Right ventricle myocardium inferior (tissue), 1 donor: ENCODE results near the gene SPATS2. TPM values are rescaled to one million over a fixed set of nuclear protein-coding genes. Genes with fewer than 3 reads are reported as not detected.
"Not testable (repeated sequence)": the region's sequence is repeated elsewhere in the genome, so short reads cannot be mapped to it uniquely, and the experiment has no call there.

Source experiments
- ATAC-seq: fragments of 200-7000 bp; cut with Tn5 transposase; one replicate; pipeline ENCODE4 v1.9.1; 2020; ENCODE audit warnings: mild to moderate bottlenecking, moderate library complexity
- DNase-seq: peaks from one replicate; pipeline ENCODE4 v3.0.0; 2021; ENCODE audit errors: missing footprints
- intact Hi-C: fragments of 100-400 bp; cut with DNase I; formaldehyde crosslinking; loops from one replicate; pipeline ENCODE4 v1.11.0; 2022
- total RNA-seq: library from RNA; stranded (reverse); fragmentation: NEBNext Ultra II Directional; extraction: Animal tissue kit (Norgen Biotek cat#: 25700); gene quantifications from one replicate; pipeline ENCODE4 v1.2.1, GENCODE V29; 2021
- donor health status: DM: no; HTN: yes; CAD: no; lungs with severe emphysema.

SPATS2 gene
- total RNA-seq, 1 donor from 2014 or later: 6.4 TPM

DNA sequence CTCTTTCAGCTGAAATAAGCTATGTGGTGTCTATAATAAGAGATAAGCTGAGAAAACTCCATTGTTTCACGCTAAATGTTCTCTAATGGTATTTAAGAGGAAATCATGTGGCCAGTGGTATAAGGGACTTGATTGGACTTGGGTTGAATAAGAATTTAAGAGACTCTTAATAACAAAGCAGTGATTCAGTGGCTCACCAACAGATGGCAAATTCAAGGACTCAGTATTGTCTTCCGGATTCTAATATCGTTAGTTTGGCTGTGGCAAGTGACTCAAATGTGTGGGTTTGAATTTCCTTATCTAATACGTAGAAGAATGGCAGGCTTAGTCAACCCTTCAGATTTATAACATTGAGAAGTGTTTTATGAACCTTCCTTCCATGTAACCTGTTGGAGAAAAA, 122.5 kb downstream of the SPATS2 start:
- intact Hi-C loops: no loop called here
- DNase-seq (no peak), ATAC-seq (no peak)

DNA sequence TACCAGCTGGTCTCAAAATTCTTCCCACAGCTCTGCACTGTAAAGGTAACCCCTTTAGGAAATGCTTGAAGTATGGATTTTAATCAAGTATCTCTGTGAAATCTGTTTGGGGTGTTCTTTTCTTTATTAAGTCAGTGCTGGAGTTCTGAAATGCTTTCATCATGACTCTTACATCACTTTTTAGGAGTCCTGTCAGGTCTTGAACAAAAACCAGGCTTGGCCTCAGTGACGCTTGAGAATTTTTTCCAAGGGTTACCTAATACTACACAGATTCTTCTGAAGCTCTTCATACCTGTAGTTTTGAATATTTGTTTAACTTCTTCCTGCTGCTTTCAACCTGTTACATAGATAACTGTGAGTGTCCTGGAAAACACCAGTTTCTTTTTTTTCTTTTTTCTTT, 124.6 kb downstream of the SPATS2 start:
- ATAC-seq: no peak
- no peak for DNase-seq
- intact Hi-C loops: no loop called here

DNA sequence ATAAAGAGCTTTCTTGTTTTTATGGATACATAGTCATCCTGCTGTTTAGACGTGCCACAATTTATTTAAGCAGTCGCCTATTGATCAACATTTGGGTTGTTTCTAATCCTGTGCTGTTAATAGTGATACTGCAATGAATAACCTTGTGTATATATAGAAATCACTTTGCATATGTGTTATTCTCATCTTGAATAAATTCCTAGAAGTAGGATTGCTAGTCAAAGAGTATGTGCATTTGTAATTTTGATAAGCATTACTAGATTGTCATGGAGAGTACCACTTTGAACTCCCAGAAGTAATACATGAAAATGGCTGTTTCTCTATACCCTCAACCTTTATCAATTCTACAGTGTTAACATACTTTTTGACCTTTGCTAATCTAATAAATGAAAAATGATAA, 126.6 kb downstream of the SPATS2 start:
- DNase-seq (no peak), ATAC-seq (no peak)

DNA sequence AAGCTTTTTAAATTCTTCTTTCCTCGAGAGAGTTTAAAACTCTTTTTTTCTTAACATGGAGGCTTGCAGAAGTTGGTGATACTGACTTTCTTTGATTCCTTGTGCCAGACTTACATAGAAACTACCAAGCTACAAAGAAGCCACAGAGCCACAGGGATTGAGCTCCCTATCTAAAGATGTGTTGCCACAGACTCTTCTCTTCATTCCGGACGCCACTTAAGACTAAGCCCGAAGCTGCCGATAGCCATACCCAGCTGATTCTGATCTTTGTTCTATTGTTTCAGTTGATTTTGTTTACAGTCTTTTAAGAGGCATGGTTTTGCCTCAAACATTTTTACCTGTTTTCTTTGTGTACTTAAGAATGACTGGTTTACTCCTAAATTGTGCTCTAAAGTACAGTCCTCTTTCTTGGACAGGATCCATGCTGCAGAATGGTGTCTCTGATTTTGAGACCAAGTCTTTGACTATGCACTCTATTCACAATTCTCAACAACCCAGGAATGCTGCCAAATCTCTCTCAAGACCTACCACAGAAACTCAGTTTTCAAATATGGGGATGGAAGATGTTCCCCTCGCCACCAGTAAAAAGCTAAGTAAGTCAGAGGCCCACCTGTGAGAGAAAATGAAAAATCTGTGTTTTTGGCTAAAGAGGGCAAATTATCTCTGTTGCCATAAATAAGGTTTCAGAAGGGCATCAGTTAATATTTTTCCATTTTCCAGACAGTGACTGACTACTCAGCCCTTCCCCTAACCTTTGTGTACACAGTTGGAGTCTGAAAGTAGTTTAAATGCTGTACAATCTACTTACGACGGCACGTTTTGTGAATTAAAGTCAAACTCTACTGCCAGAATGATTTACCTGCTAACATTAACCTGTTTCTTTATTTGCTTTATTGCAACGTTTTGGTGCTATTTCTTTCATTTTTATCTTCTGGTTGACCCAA, 129.4 kb downstream of the SPATS2 start:
- no peak for DNase-seq
- intact Hi-C loops: no loop called here
- no peak for ATAC-seq

More for the DNA sequence above, 126.6 kb downstream of the SPATS2 start:
- intact Hi-C loops: no loop called here

DNA sequence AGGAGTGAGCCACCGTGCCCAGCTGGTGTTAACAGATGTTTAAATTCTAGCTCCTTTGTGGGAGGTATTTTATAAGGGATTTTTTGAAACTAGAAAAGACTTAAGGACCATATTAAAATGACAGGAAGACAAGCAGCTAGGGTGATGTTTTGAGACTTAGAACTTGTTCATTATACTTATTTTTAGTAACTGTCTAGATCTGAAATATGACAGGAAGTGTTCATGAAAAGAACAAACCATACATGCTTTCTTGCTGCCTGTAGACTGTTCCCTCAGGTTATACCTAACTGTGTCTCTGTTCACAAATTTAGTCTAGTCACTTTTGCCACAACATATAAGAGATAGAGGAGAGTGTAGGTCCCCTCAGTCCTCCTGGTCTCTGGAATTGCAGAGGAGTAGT, 134.6 kb downstream of the SPATS2 start:
- ATAC-seq: no peak
- DNase-seq: no peak
- intact Hi-C loops: no loop called here

DNA sequence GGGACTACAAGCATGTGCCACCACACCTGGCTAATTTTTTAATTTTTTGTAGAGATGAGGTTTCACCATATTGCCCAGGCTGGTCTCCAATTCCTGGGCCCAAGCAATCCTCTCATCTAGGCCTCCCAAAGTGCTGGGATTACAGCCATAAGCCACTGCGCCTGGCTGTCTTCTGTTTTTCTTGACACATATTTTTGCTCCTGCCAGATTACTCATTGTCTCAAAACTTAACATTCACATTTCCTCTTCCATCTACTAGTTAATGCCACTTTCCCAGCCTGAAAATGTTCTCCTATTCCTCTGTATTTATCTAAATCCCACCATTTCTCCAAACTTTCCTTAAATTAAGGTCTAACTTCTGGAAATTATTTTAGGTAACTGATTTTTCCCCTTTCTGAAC, 135.3 kb downstream of the SPATS2 start:
- no peak for ATAC-seq
- DNase-seq: no peak
- intact Hi-C loops: no loop called here

DNA sequence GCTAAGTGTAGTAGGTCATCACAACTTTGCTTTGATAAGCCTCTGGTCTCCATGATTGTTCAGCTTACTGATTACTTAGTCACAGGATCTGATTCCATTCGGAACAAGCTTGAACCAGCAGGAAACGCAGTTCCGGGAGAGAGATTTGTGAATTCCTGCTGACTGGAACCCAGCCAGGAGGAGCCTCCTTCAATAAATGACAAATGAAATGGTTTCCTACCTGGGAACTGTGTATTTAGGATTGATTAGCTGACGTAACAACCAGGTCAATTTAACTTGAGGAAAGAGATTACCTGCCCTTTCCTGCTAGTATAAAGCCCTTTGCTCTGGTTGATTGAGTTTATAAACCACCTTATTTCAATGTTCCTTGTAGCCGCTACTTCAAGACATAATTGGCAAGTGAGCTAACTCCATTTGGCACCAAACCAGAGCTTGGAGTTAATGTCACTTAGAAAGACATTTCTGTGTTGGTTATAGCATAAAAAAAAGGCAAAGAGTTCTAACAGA, 136.5 kb downstream of the SPATS2 start:
- intact Hi-C loops: no loop called here
- ATAC-seq (no peak), DNase-seq (no peak)

DNA sequence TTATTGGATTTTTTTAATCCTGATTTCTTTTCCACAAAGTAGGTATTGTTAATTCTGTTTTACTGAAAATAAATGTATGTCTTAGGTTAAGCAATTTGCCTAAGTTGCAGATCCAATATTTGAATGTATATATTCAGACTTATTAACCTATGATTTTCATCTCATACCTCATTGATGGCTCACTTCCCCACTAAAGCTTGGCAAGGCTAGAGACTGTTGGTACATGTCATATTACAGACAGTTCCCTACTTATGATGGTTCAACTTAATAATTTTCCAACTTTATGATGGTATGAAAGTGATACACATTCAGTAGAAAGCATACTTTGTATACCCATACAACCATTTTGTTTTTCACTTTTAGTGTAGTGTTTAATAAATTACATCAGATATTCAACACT, 138.4 kb downstream of the SPATS2 start:
- DNase-seq (no peak), ATAC-seq (no peak)
- intact Hi-C loops: no loop called here

DNA sequence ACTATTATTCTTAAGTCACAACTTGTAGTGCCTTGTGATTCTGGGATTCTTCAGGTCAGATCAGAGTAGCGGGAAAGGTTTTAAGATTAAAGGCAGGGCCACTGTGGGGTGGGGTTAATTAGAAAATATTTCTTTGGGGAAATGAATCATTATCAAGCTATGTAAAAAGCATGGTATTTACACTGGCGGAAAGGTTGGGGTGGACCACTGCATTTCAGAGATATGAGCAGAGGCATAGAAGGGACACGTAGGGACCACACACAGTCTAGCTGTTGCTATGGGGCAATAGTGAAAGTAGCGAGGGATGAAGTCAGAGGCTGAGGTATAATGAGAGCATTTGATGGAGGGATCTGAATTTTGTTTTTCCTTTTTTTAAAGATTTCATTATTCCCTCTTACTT, 139.9 kb downstream of the SPATS2 start:
- DNase-seq (no peak), ATAC-seq (no peak)
- intact Hi-C loops: no loop called here

DNA sequence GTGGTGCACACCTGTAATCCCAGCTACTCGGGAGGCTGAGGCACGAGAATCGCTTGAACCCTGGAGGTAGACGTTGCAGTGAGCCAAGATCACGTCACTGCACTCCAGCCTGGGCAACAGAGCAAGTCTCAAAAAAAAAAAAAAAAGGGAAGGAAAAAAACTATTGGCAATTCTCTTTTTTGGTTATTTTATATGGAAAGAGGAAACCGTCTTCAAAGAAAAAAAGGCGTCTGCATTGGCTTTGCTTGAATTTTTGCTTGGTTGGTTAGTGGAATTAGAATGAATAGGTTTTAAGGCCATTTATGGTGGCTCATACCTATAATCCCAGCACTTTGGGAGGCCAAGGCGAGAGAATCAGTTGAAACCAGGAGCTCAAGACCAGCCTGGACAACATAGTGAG, 142.4 kb downstream of the SPATS2 start:
- not testable (repeated sequence) for ATAC-seq, DNase-seq
- intact Hi-C loops: loop anchor here (5.0 kb wide), 1 partner anchor 73 kb away; no protein-coding TSS in a partner anchor

DNA sequence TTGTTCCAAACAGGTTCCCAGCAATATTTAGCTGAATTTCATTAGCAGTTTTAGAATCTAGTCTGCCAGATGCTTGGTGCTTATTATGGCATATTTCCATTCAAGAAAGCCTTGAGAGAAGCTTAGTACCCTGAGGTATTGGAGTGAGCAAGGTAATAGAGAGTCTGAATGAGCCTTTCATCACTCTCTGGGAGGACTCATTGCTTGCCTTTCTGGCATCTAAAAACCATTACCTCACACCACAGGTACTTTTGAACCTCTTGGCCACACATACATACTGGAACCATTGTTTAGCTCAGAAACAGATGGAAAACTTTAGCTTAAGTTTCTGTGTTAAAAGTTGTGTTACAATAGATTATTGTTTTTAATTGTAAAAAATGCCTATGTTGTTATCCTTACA, 144.1 kb downstream of the SPATS2 start:
- intact Hi-C loops: loop anchor here (5.0 kb wide), 1 partner anchor 71 kb away; no protein-coding TSS in a partner anchor
- no peak for DNase-seq
- no peak for ATAC-seq

DNA sequence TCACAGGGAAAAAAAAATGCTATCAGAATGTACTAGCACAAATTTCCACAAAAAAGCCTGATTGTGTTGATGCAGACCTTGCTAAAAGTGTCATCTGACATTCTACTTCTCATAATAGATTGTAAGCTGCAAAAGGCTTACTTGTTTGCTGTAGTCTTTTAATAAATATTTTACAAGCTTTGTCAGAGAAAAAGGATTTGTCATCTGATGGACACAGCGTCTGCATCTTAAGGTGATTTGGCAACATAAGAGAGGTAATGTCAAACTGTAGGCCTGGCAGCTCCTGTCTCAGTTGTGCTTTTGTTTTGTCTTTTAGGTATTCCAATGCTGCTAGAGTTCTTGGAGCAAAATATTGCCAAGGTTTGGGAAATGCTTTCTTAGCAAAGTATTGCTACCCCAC, 145.3 kb downstream of the SPATS2 start:
- ATAC-seq: no peak
- no peak for DNase-seq
- intact Hi-C loops: loop anchor here (5.0 kb wide), 1 partner anchor 70 kb away; no protein-coding TSS in a partner anchor

DNA sequence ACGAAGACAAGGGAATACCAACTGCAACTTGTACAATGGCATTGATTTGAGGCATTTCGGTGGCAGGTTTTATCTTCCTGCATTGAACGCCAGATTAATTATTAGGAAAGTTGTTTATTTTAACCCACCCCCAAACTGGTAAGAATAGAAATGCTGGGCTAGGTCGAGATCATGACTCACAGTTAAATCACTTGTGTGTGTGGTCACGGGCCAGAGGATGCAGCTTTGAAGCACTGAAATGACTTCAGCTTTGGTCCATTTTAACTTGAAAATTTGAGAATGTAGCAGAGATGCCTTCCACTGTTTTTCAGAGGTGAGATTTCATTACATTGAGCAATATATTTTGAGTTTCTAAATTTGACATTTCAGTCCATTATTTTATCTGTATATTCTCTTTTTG, 148.0 kb downstream of the SPATS2 start:
- intact Hi-C loops: loop anchor here (5.0 kb wide), 1 partner anchor 228 kb away; no protein-coding TSS in a partner anchor
- no peak for DNase-seq
- ATAC-seq: no peak

DNA sequence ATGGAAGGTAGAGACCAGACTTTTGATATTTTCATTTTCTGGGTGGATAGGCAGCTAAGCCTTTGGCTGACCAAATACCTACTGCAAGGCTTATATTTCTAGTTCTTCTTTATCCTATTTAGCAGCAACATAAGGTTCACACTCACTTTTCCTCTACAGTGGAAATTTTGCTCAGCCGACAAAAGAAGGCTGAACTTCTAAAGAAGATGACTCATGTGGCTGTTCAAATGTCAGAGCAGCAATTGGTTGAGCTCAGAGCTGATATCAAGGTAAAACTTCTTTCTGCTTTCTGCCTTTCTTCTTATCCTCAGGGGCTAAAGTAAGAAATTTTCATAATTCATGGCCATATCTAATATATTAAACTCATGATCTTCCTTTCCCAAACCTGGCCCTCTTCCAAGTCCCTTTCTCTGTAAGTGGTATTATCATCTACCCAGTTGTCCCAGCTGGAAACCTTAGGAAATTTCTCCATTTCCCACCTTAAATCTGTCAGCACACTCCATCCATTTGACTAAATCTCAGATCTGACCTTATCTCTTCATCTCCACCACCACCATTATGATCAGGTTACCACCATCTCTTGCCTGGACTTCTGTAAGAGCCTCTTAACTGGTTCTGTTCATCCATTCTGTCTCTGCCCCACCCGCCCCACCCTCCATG, 151.8 kb downstream of the SPATS2 start:
- no peak for ATAC-seq
- DNase-seq: no peak
- intact Hi-C loops: loop anchor here (5.0 kb wide), 1 partner anchor 232 kb away; no protein-coding TSS in a partner anchor

DNA sequence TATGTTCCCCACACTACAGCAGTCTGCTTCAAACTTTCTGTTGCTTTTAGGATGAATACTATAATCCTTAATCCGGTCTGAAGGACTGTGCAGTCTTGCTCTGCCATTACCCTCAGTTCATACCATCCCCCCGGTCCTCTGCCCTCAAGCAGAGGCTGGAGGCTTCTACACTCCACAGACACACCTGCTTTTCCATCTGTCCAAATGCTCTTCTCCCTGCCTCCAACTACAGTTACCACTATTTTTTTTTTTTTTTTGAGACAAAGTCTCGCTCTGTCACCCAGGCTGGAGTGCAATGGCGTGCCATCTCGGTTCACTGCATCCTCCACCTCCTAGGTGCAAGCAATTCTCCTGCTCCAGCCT, 152.3 kb downstream of the SPATS2 start:
- no peak for DNase-seq
- intact Hi-C loops: loop anchor here (5.0 kb wide), 1 partner anchor 232 kb away; no protein-coding TSS in a partner anchor
- ATAC-seq: no peak

DNA sequence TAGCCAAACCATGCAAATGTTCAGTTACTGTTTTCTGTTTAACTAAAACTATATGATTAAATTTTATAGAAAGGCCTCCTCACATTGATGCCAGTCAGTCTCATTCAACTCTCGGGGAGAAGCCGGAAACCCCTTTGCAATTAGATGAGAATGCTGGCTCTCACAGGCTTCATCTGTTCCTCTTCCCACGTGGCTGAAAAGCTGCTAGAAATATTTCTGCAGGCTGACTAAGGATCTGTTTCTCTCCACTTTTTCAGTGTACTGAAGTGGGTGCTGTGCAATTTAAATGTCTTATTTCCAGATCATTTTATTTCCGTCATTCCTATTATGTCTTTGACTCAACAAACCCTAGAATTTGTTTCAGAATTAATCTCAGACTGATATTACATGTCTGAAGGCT, 154.1 kb downstream of the SPATS2 start:
- ATAC-seq (no peak), DNase-seq (no peak)
- intact Hi-C loops: no loop called here

DNA sequence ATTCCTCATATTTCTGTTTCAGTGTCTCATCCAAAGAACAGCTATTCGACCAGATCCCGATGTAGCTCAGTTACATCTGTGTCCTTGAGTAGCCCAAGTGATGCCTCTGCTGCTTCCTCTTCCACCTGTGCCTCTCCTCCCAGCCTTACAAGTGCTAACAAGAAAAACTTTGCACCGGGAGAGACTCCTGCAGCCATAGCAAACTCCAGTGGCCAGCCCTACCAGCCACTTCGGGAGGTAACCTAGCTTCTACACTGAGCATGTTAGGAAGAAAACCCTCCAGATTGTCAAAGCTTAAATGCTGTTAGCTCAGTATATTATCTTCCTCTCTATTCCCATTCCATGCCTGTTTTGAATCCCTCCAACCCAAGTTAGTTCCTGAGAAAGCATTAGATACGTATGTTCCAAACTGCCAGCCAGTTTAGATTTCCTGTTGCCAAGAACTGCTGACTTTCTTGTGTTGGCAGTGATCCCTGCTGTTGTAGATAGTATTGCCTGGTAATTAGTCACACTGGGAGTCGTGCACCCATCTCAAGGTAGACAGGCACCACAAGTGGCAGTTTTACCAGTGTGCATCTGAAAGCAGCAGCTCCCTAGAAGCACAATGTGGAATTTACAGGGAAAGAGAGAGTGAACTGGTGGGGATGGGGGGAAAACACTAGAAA, 157.5 kb downstream of the SPATS2 start:
- ATAC-seq (peak; percentile 85), DNase-seq (no peak)
- intact Hi-C loops: no loop called here

DNA sequence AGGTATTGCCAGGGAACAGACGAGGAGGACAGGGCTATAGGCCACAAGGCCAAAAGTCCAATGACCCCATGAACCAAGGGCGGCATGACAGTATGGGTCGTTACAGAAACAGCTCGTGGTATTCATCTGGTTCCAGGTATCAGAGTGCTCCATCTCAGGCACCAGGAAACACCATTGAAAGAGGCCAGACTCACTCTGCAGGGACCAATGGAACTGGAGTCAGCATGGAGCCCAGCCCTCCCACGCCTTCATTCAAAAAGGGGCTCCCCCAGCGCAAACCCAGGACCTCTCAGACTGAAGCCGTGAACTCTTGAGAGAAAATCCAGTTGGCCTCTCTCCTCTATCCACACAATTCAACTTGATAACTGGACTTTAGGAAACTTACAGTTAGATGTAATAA, 158.7 kb downstream of the SPATS2 start:
- ATAC-seq: no peak
- no peak for DNase-seq
- intact Hi-C loops: no loop called here
